Uterus (tissue), 2 donors: ENCODE measurements around the gene PPP3CB.

Experiments
- CTCF ChIP-seq, 4 experiments: fragments of 200-600 bp in 2 of 4; fragments of 450-650 bp in 2 of 4; sonication (generic) in 2 of 4; IDR thresholded peaks; one replicate each; pipeline ENCODE4 v1.5.1; 2016 to 2019; ENCODE audit warnings: antibody characterized with exemption in 4 of 4, mild to moderate bottlenecking in 2 of 4, moderate library complexity in 1 of 4
- POLR2A ChIP-seq, 2 donors: fragments of 450-650 bp; IDR thresholded peaks; one replicate each; pipeline ENCODE4 v1.6.1; 2016; ENCODE audit warnings: antibody characterized with exemption in 2 of 2, mild to moderate bottlenecking in 1 of 2, moderate library complexity in 1 of 2

DNA sequence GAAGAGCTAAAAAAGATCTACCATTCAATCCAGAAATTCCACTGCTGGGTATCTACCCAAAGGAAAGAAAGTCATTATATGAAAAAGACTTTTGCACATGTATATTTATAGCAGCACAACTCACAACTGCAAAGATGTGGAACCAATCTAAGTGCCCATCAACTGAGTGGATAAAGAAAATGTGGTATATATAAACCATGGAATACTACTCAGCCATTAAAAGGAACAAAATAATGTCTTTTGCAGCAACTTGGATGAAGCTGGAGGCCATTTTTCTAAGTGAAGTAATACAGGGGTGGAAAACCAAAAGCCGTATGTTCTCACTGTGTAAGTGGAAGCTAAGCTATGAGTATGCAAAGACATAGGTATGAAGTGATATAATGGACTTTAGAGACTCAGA, 84.9 kb downstream of the PPP3CB start:
- TF ChIP-seq CTCF (IDR thresholded peaks at IDR 0.05) (no peak), POLR2A (IDR thresholded peaks at IDR 0.05) (no peak)
